ENCODE results near the gene PRR7. TPM values are rescaled to one million over a fixed set of nuclear protein-coding genes. Genes with fewer than 3 reads are reported as not detected.
A peak's percentile ranks its signal among the peaks of the same experiment; 100 is the strongest.

PRR7 gene
- total RNA-seq, 1 donor from 2014 or later, result 18.1 TPM

GRCh38 chr5:177447611-177448243 is 1.1 kb downstream of the PRR7 start:
- no peaks in the 10 kb centered on the region for H3K27me3 ChIP-seq
- no peak for TF ChIP-seq CTCF (IDR thresholded peaks at IDR 0.05)
- H3K9me3 ChIP-seq, result no peaks in the 10 kb centered on the region
- no peaks in the 10 kb centered on the region for H3K36me3 ChIP-seq
- intact Hi-C loops (cut with DNase I), result loop anchor here (1.0 kb wide), 1 partner anchor 21 kb away; the partner anchor contains the start of gene GRK6
- DNase-seq (ENCODE audit: low spot score in 2 of 2), result peak in 1 of 2 donors; percentile 87
- H3K4me3 ChIP-seq, result peak overlapping the region; percentile 59 to 70
- no peak overlapping the region for H3K27ac ChIP-seq
- H3K4me1 ChIP-seq, result peaks cover 17 to 24% of the 10 kb centered on the region in 2 donors

- no peak overlapping the region for H3K27ac ChIP-seq
- no peaks in the 10 kb centered on the region for H3K27me3 ChIP-seq
- peaks cover 17 to 24% of the 10 kb centered on the region in 2 donors for H3K4me1 ChIP-seq
- no peak for TF ChIP-seq CTCF (IDR thresholded peaks at IDR 0.05)
- intact Hi-C loops (cut with DNase I), result no loop called here
- DNase-seq (ENCODE audit: low spot score in 2 of 2), result no peak
- H3K4me3 ChIP-seq, result peak overlapping the region in 1 of 2 donors; percentile 70
- H3K36me3 ChIP-seq, result no peaks in the 10 kb centered on the region
- no peaks in the 10 kb centered on the region for H3K9me3 ChIP-seq
Measured at GRCh38 chr5:177448244-177448950, 1.8 kb downstream of the PRR7 start.

GRCh38 chr5:177449140-177450061 is 2.8 kb downstream of the PRR7 start:
- intact Hi-C loops (cut with DNase I), result loop anchor here (5.0 to 10.0 kb wide), 2 partner anchors 137 to 335 kb away; partner anchors contain the start of gene MXD3
- TF ChIP-seq CTCF (IDR thresholded peaks at IDR 0.05), result no peak
- Histone ChIP-seq H3K9me3 (no peaks in the 10 kb centered on the region), H3K27me3 (no peaks in the 10 kb centered on the region), H3K36me3 (no peaks in the 10 kb centered on the region), H3K4me1 (peaks cover 17 to 29% of the 10 kb centered on the region in 2 donors), H3K27ac (no peak overlapping the region), H3K4me3 (no peak overlapping the region)
- no peak for DNase-seq (ENCODE audit: low spot score in 2 of 2)

GRCh38 chr5:177450667-177451424 is 4.2 kb downstream of the PRR7 start:
- no peak for TF ChIP-seq CTCF (IDR thresholded peaks at IDR 0.05)
- Histone ChIP-seq H3K27me3 (no peaks in the 10 kb centered on the region), H3K27ac (no peak overlapping the region), H3K36me3 (no peaks in the 10 kb centered on the region), H3K9me3 (no peaks in the 10 kb centered on the region), H3K4me1 (peaks cover 24 to 33% of the 10 kb centered on the region in 2 donors), H3K4me3 (no peak overlapping the region)
- DNase-seq (ENCODE audit: low spot score in 2 of 2), result no peak
- intact Hi-C loops (cut with DNase I), result loop anchor here (5.0 to 10.0 kb wide), 2 partner anchors 139 to 336 kb away; partner anchors contain the start of gene MXD3
